ENCODE results near the gene MEIKIN.
"Not testable (repeated sequence)": the region's sequence is repeated elsewhere in the genome, so short reads cannot be mapped to it uniquely, and the experiment has no call there.

Gene MEIKIN

DNA sequence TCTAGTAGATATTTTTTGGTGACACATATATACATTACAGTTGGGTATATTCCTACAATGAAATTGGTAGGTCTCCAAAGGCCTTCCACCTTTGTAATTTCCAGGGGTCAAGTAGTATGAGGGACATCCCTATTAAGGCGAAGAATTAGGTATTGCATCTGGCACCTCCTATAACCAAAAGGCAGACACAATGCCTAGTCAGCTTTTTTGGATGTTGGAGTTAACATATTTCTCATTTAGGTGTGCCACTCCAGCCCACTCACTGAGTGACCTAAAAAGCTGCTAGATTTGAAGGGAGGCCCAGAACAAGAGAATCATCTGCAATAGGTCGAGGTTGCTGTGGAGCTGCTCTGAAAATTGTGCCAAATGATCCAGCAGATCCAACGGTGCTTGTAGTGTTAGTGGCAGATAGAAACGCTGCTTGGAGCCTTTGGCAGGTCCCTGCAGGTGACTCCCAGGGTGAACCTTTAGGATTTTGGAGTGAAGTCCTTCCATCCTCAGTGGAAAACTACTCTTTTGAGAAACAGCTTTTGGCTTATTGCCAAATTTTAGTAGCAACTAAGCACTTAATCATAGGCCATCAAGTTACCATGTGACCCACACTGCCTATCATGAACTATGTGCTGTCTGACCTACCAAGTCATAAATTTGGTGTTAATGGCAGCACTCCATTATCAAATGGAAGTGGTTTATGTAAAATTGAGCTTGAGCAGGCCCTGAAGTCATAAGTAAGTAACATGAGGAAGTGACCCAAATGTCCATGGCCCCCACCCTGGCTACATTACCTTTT is 132.9 kb downstream of the MEIKIN start:
- DNase-seq (ENCODE audit: low spot score): no peak

DNA sequence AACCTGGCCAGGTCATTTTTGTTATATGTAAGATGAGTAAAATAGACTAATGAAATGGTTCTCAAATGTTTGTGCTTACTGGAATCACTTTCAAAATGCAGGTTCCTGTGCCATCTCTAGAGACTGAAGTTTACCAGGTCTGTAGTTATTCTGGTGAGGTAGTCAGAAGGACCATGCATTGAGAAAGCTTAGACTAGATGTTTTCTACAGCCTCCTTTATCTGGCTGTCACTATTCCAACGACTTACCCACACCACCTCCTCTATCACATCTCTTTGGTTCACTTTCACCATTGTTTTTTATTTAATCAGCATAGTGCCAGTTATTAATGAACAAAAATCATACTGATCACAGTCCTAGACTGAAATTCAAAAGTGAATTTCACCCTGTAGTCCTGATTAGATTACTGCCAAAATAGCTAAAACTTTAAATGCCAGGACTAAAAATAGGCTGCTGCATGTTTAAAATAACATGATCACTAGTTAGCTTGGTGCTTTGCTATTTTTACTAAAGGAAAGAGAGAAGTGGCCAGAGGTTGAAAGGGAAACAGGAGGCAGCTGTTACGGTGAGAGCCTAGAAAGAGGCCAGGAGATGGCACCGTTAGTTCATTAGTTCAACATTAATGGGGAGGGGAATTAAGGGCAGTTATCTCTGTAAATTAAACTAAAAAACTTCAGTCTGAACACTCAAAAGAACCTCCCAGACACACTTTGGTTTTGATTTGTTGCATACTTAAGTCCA is 134.8 kb downstream of the MEIKIN start:
- DNase-seq (ENCODE audit: low spot score): no peak

DNA sequence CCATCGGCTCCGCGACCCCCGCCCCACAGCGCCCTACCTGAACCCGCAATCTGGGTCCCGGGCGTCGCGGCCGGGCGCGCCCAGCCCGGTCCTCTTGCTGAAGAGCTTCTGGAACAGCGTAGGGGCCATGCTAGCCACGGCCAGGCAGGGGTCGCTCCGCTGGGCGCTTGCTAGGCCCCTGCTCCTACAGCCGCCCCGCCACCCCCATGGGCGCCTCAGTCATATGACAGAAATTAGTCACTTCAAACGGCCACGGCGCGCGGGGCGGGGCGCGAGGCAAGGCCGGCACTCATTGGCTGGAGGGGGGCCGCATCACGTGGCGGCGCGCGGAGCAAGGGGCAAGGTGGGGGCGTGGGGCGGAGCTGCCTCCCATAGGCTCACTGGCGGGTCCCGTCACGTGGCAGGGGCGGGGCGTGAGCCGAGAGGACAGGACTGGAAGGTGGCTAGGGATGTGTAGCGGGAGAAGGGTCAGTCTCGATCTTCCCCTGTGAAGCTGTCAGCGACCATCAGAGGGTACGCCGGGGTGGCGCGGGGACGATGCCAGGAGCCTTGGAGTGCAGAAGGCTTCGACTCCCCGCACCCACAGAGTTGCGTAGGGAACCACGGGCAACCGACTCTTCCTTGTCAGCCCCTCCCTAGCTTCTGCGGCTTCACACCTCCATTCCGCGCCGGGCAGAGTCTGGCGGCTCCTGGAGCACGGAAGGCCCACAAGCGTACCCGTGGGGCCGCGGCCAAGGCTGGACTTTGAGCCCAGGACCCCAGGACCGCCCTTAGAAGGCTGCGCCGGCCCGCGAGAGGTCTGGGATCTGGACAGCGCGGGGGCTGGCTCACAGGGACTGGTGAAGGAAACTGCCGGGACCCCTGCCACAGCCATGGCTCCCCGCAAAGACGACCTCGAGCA is 148.4 kb downstream of the MEIKIN start, which contains the start of gene FNIP1:
TSS of gene FNIP1 (minus strand) at position 225 of the 901 bp plus-strand sequence. CDS start at position 129, 96 bp downstream.
- peak; percentile 98 for DNase-seq (ENCODE audit: low spot score)

DNA sequence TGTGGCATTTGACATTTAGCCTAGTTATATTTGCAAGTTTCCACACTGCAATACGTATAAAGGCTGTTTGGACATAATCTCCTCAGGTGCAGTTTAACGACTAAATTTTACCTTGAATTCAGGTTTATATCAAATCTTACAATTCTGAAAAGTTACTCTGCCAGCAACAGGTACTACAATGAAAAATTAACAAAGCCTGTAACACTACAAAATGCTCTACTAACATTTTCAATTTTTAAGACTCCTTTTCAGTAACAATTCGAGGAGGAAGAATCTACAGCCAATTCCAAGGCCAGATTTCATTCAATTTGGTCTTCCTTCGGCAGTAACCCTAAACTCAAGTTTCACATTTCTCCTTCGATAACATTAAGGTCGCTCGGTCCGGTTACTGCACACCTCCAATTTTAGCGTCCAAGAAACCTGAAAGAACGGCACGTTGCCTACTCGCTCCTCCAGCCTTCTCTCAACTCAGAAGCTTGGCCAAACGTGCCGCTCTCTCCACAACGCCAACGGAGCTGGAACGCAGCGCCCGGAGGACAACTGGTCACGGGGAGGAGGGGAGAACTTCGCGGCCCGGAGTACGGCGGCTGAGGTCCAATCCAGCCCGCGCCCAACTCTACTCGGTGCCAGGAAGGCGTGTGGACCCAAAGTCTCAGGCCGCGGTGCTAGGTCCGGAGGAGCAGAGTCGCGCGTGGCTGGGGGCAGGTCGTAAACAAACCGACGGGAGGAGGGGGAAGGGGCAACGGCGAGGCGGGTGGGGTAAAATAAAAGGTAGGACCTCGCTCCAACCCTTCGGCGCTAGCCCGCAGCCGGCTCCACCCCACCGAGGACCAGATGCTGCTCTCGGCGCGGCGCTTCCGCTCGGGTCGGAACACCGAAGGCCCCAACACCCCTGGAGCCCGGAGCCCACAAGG is 149.3 kb downstream of the MEIKIN start:
- peak; percentile 37 for DNase-seq (ENCODE audit: low spot score)

DNA sequence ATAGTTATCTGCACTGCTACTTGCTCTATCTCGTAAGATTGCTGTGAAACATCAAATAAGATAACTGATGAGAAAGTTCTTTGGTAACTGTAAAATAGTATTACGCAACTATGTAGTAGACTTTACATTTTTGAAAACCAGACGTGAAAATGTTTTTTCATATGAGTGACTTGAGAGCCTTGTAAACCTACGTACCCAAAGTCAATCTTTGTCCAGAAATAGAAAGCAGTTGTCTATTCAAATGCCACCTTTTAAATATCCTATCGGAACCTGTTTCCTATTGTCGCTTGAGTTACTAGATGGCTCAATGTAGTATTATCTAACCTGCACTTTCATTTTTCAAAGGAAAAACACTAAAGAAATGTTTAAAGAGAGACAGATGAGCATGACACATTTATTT is 150.2 kb downstream of the MEIKIN start:
- DNase-seq (ENCODE audit: low spot score): no peak

DNA sequence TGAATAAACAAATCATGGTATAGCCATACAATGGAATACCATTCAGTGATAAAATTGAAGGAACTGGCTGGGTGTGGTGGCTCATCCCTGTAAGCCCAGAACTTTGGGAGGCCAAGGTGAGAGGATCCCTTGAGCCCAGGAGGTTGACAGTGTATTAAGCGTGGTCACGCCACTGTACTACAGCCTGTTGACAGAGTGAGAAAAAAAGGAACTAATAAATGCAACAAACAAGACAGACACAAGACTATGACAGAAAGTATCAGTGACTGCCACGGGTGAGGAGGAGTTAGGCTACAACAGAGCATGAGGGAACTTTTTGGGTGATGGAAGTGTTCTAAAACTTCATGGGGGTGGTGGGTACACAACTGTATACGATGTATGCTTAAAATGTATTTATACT is 150.9 kb downstream of the MEIKIN start:
- DNase-seq (ENCODE audit: low spot score): no peak

DNA sequence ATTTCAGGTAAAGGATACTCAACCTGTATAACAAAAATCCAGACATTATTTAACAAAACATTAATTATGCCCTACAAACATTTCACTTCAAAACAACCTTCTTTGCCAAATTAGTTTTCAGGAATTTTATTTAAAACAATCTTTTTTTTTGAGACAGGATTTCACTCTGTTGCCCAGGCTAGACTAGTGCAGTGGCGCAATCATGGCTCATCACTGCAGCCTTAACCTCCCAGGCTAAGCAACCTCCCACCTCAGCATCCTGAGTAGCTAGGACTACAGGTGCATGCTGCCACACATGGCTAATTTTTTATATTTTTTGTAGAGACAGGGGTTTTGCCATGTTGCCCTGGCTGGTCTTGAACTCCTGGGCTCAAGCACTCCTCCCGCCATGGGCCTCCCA is 152.6 kb downstream of the MEIKIN start:
- no peak for DNase-seq (ENCODE audit: low spot score)

DNA sequence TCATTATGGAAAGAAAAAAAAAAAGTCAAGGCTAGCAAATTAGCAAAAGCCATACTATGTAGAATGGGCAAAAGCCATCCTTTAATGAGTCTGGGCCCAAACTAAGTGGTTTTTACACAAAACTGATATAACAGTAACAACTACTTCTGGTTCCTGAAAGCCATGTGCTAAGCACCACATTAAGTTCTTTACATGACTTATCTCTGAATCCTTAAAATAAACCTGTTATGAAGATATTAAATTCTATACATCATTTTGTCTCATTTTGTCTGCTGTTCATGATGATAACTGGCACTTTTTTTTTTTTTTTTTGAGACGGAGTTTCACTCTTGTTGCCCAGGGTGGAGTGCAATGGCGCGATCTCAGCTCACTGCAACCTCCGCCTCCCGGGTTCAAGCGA is 153.6 kb downstream of the MEIKIN start:
- no peak for DNase-seq (ENCODE audit: low spot score)

DNA sequence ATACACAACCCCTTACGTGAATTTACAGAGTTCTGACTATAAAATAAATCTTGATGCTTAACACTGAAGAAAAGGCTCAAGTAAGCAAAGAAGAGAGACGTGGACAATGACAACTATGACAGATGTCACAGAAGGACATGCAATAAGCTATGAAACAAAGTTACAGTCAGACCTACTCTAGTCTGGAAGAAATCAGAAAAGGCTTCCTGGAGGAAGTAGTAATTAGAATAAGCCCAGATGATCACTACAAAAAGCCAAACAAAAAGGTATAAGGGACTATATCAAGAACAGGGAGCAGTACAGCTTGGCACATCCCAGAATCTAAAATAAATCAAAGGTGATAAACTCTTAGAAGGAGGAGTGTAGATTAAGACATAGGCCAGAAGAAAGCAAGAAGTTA is 154.9 kb downstream of the MEIKIN start:
- DNase-seq (ENCODE audit: low spot score): no peak

DNA sequence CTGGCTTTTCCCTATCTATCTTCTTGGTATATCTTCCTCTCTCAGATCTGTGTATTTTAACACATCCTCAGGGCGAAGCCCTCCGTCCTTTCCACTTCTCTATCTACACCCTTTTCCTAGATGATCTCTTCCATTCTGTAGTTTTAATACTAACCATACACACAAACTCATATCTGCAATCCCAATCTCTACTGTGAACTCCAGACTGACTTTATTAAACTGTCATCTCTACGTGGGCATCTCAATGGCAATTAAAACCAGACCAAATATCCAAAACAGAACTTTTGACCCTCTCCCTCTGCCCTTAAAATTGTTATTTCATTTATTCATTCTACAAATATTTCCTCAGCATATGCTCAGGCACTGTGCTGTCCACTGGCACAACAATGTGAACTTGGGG is 155.7 kb downstream of the MEIKIN start:
- no peak for DNase-seq (ENCODE audit: low spot score)

DNA sequence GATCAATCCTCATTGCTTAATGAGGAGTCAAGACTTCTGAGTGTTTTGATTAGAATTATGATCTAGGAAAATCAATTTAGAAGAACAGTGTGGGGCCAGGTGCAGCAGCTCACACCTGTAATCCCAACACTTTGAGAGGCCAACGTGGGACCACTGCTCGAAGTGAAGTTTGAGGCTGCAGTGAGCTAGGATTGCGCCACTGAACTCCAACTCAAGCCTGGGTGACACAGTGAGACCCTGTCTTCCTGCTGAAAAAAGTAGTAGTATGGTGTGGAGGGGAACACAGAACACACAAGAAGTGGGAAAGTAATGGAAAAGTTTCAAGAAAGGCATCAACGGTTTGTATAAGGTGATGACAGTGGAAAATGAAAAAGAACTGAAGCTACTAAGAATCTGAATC is 157.7 kb downstream of the MEIKIN start:
- no peak for DNase-seq (ENCODE audit: low spot score)

DNA sequence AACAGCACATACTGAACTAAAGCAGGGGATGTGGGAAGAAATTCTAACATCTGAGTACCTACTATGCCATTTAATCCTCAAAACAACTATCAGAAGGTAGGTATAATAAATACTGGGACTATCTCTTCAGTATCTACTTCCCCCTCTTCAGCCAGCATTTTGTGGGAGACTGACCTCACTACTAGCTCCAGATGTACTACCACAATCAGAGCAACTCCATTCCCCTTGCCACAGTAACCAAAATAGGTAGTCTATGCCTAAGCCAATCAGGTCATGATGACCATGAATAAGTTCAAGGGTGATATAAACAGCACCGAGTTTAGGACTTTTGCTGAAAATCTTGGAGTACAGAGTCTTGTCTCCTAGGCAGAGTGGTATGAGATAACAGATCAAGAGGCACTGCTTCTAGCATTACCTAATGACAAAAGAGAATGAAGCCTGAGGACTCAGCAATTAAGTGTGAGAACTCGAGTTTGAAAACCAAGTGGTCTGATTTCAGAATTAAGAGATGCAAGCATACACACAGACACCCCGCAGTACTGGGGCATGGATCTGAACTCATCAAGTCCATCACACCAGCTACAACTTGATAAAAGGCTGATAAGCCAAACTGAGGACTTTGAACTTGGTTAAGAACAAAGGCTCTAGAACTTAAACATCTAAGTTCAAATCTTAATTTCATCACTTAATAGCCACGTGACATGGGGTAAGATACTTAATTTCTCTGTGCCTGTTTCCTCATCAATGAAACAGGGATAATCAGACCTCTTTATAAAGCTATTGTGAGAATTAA is 158.4 kb downstream of the MEIKIN start:
- DNase-seq (ENCODE audit: low spot score): no peak

DNA sequence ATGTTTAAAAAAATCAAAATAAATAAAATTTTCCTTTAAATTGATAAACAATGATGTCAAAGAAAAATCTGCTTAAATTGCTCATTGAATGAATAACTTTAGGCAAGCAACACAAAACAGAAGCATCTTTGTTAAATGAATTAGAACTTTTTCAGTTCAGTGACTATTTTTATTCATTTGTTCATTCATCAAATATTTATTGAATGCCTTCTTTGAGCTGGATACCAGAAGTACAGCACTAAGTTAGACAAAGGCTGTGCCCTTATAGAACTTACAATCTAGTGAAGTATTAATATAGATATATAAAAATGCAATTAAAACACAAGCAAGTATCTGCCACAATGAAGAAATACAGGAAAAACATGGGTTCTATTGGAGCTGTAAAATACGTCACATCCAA is 159.4 kb downstream of the MEIKIN start:
- no peak for DNase-seq (ENCODE audit: low spot score)

DNA sequence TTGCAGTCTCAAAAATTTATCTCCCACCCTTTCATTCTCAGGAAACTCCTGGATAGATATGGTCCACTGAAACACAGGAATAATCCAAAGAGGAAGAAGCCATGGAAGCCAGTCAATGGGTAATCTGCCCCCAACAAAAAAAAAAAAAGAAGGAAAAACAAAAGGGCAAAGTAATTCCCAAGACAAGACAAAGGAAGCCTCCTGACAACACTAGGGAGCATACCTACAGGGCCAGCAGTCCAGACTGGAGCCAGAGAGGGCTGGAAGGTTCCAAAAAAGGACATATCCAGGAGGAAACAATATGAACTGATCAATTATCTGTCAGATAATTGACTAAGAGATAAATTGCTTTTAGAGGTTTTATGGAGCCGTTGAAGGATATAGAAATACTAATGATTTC is 161.6 kb downstream of the MEIKIN start:
- no peak for DNase-seq (ENCODE audit: low spot score)

DNA sequence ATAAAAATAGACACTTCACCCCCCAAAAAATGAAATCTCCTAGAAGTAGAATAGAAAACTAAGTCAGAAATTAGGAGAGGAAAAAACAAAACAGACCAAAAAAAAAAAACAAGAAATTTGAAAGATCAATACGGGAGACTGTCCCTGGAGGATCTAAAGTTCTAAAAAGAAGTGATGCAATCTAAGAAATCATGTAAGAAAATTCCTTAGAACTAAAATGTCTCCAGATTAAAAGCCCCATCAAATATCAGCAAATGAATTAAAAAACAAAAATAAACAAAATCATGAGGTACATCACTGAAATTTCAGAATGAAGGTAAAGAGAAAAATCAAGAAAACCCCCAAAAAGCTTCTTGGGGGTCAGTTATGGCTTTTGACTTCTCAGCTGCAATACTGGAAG is 162.1 kb downstream of the MEIKIN start:
- DNase-seq (ENCODE audit: low spot score): no peak

DNA sequence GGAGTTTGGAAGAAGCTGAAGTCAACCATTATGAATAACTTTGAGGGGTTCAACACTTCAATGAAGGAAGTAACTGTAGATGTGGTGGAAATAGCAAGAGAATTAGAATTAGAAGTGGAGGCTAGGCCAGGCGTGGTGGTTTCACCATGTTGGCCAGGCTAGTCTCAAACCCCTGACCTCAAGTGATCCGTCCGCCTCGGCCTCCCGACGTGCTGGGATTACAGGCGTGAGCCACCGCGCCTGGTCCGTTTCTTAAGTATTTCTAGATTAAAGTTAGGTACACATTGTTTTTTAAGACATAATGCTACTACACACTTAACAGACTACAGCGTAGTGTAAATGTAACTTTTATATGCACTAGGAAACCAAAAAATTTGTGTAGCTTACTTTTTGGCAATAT is 162.7 kb downstream of the MEIKIN start:
- no peak for DNase-seq (ENCODE audit: low spot score)

DNA sequence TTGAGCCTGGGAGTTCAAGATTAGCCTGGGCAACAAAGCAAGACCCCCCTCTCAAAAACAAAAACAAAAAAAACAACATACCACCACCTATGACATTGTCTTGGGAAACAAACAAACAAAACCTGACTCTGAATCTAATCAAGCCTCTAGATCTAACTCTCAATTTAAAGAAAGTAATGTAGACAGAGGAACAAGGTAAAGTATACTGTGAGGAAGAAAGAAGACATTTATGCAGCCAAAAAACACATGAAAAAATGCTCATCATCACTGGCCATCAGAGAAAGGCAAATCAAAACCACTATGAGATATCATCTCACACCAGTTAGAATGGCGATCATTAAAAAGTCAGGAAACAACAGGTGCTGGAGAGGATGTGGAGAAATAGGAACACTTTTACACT is 167.3 kb downstream of the MEIKIN start:
- DNase-seq (ENCODE audit: low spot score): not testable (repeated sequence)

DNA sequence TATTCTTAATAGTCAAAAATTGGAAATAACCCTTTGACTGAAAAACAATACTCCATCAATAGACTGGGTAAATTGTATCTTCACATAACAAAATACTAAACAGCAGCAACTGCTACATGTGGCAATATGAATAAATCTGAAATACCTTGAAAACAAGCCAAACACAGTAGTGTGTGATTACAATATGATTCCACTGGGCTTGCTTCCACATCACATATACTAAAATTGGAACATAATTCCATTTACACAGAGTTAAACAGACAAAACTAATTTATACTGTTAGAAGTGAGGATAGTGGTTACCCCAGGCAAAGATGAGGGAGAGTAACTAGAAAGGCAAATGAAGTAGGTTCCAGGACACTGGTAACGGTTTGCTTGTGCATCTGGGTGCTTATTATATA is 169.0 kb downstream of the MEIKIN start:
- no peak for DNase-seq (ENCODE audit: low spot score)

DNA sequence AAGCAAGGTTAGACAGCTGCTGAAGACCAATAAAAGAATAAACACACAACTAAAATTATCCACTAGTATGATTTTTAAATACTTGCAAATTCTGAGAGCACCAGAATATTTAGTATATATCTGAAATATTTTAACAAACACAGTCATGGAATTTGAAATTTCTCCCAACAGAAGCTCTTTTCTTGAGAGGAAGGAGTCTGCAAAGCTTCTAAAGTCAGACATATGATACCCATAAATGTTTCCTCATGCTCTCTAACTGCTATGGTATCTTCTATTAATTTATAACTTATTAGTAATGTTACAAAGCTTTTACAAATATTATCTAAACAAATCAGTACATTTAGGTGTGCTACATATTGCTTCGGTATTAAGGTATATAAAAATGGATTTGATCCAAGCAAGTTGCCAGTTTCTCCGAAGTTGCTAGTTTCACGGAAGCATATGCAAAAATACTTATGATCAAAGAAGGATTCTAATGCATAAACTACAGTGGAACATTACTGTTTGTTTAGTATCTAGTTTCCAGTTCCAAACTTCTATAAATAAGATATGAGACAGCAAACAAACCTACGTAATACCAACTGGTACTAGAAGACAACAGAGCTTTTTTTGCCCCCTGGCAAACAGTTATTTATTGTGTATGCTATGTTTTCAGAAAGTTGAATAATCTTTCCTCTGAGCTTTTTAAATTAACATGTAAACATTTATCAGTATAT is 170.7 kb downstream of the MEIKIN start:
- no peak for DNase-seq (ENCODE audit: low spot score)

All from SK-N-DZ (cell line).